Uterus (tissue), 2 donors: ENCODE data around the gene AJAP1.

Experiments
- POLR2A ChIP-seq, 2 donors: fragments of 450-650 bp; IDR thresholded peaks; one replicate each; pipeline ENCODE4 v1.6.1; 2016; ENCODE audit warnings: antibody characterized with exemption in 2 of 2, mild to moderate bottlenecking in 1 of 2, moderate library complexity in 1 of 2
- TF ChIP-seq, protein P1 (sequence below), 4 experiments: fragments of 200-600 bp in 2 of 4; fragments of 450-650 bp in 2 of 4; sonication (generic) in 2 of 4; IDR thresholded peaks; one replicate each; pipeline ENCODE4 v1.5.1; 2016 to 2019; ENCODE audit warnings: antibody characterized with exemption in 4 of 4, mild to moderate bottlenecking in 2 of 4, moderate library complexity in 1 of 4

DNA sequence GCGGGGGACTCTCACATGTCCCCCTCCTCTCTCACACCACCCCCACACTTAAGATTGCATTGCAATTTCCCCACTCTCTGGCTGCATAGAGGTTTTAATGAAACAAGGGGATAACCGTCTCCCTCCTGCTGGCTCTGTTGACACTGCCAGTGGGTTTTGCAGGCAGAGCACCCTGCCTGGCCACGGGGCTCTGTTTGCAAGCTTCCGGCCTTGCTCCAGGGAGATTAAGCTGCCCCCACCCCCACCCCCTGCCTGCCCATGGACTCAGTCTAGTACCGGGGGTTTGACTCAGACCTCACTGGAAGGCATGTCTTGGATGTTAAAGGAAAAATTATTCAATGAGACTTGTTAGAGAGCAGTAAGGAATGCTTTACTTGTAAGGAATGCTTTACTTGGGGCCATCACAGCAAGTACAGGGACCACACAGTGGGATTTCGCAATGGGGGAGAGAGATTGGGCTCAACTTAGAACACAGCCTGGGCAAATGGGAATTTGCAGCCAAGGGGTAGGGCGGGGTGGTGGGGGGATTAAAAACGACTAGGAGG is 101.0 kb downstream of the AJAP1 start:
- TF ChIP-seq, protein P1, sequence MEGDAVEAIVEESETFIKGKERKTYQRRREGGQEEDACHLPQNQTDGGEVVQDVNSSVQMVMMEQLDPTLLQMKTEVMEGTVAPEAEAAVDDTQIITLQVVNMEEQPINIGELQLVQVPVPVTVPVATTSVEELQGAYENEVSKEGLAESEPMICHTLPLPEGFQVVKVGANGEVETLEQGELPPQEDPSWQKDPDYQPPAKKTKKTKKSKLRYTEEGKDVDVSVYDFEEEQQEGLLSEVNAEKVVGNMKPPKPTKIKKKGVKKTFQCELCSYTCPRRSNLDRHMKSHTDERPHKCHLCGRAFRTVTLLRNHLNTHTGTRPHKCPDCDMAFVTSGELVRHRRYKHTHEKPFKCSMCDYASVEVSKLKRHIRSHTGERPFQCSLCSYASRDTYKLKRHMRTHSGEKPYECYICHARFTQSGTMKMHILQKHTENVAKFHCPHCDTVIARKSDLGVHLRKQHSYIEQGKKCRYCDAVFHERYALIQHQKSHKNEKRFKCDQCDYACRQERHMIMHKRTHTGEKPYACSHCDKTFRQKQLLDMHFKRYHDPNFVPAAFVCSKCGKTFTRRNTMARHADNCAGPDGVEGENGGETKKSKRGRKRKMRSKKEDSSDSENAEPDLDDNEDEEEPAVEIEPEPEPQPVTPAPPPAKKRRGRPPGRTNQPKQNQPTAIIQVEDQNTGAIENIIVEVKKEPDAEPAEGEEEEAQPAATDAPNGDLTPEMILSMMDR (IDR thresholded peaks at IDR 0.05): no peak
- no peak for TF ChIP-seq POLR2A (IDR thresholded peaks at IDR 0.05)
